NCI-H2029 (cell line): ENCODE measurements around the gene CYP4F22.
"Not testable (repeated sequence)": the region's sequence is repeated elsewhere in the genome, so short reads cannot be mapped to it uniquely, and the experiment has no call there.

ENCODE experiments used
- DNase-seq: peaks from one replicate; lab custom pipeline; 2025; lab: John Stamatoyannopoulos, UW

Gene CYP4F22

DNA sequence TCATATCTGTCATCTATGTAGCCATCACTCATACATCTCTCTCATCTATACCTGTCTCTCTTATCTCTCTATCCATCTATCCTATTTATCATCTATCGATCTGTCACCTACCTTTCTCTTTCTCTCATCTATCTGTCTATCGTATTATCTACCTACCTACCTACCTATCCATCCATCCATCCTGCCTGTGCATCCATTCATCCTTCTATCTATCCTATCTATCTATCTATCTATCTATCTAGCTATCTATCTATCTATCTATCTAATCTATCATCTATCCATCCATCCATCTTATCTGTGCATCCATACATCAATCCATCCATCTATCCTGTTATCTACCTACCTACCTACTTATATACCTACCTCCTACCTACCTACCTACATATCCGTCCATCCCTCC lies 62.1 kb downstream of the CYP4F22 start:
- no peak for DNase-seq

- DNase-seq = no peak
Measured at GRCh38 chr19:15575406-15575805, 67.1 kb downstream of the CYP4F22 start.

- no peak for DNase-seq
Measured at GRCh38 chr19:15576526-15577156, 68.3 kb downstream of the CYP4F22 start.

- DNase-seq = no peak
Measured at GRCh38 chr19:15577184-15577771, 69.0 kb downstream of the CYP4F22 start.

GRCh38 chr19:15583346-15583745 lies 75.0 kb downstream of the CYP4F22 start:
- no peak for DNase-seq

DNA sequence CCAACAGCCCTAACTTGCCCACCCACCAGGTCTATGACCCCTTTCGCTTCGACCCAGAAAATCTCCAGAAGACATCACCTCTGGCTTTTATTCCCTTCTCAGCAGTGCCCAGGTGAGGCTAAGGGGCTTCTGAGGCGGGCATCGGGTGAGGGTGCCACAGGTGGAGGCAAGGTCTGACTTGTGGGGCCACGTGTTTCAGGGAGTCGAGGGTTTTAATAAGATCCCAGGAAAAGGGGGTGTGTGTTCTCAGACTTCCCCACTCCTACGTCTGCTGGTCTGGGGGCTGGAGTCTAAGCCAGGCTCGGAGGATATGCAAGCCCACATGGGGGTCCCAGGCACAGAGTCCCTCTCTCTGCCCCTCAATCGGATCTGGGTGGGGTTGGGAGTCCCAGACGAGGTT lies 75.8 kb downstream of the CYP4F22 start:
- no peak for DNase-seq

GRCh38 chr19:15584541-15585115 lies 76.3 kb downstream of the CYP4F22 start:
- DNase-seq = peak; percentile 57

GRCh38 chr19:15587663-15588062 lies 79.3 kb downstream of the CYP4F22 start:
- DNase-seq = no peak

- no peak for DNase-seq
Measured at GRCh38 chr19:15588265-15588664, 79.9 kb downstream of the CYP4F22 start.

DNA sequence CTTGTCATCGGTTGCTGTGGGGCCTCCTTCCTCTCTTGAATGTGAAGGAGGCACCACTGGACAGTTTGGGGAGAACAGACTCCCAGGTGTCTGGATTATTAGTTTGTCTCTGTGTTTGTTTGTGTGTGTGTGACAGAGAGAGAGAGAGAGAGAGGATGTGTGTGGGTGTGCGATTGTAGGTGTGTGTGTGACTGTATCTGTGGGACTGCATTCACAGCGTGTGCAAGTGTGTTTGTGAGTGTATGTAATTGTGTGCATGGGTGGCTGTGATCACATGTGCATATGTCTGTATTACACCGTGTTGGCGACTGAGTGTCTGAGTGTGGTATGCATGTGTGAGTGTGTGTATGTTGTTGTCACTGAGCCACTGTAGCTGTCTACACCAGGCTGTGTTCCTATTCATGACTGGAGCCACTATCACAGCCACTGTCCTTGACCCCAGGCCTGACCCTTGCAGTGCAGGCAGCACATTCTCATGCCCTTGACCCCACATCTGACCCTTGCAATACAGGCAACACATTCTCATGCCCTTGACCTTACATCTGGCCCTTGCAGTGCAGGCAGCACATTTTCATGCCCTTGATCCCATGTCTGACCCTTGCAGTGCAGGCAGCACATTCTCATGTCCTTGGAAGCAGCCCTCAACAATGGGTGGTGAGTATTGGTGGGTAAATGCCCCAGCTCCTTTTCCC lies 81.6 kb downstream of the CYP4F22 start:
- no peak for DNase-seq

GRCh38 chr19:15591796-15592195 lies 83.5 kb downstream of the CYP4F22 start:
- no peak for DNase-seq

DNA sequence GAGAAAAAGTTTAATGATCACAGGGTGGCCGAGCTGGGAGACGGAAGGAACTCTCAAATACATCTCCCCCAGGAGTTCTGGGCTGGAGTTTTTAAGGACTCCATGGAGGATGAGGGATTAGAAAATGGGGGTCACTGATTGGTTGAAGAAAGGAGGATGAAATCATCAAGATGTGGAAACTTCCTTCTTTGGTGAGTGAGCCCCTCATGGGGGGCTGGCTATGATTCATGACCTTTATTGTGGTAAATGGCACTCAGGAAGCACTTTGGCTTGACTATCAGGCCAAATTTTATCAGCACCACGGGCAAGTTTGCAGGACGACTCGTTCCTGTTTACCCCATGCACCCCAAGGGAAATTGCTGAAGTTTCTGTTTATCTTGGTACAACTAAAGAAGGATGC lies 84.2 kb downstream of the CYP4F22 start:
- not testable (repeated sequence) for DNase-seq

DNA sequence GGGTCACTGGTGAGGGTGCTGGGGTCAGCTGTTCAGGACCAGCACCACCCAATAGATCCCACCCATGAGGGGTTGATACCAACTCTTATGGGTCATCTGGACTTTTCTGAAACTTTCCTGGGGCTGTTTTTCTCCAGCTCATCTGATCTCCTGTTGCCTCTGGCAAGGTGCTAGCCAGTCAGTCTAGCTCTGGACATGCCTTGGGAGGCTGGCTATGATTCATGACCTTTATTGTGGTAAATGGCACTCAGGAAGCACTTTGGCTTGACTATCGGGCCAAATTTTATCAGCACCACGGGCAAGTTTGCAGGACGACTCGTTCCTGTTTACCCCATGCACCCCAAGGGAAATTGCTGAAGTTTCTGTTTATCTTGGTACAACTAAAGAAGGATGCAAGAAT lies 85.4 kb downstream of the CYP4F22 start:
- not testable (repeated sequence) for DNase-seq

GRCh38 chr19:15595069-15595468 lies 86.7 kb downstream of the CYP4F22 start:
- no peak for DNase-seq
